BLaER1 (cell line): ENCODE data around the gene PIP4P1.

Source experiments
- H3K27ac ChIP-seq: shearing (Covaris generic); formaldehyde crosslinking; 2 replicates; pipeline ENCODE4 v1.8.1; 2022
- H3K27me3 ChIP-seq: shearing (Covaris generic); formaldehyde crosslinking; 2 replicates; pipeline ENCODE4 v1.8.1; 2022
- H3K36me3 ChIP-seq: shearing (Covaris generic); formaldehyde crosslinking; 2 replicates; pipeline ENCODE4 v1.8.1; 2022
- H3K4me1 ChIP-seq: shearing (Covaris generic); formaldehyde crosslinking; 2 replicates; pipeline ENCODE4 v1.8.1; 2022
- H3K4me2 ChIP-seq: shearing (Covaris generic); formaldehyde crosslinking; 2 replicates; pipeline ENCODE4 v1.8.1; 2022
- H3K4me3 ChIP-seq: shearing (Covaris generic); formaldehyde crosslinking; 2 replicates; pipeline ENCODE4 v1.8.1; 2022
- H3K9ac ChIP-seq: shearing (Covaris generic); formaldehyde crosslinking; 2 replicates; pipeline ENCODE4 v1.8.1; 2022
- H3K9me3 ChIP-seq: shearing (Covaris generic); formaldehyde crosslinking; 2 replicates; pipeline ENCODE4 v1.8.1; 2022
- H4K20me1 ChIP-seq: shearing (Covaris generic); formaldehyde crosslinking; 2 replicates; pipeline ENCODE4 v1.8.1; 2022
- Cebpa-rat ChIP-seq: shearing (Covaris generic); IDR thresholded peaks from 2 replicates; pipeline ENCODE4 v1.8.1; 2022

PIP4P1 gene

DNA sequence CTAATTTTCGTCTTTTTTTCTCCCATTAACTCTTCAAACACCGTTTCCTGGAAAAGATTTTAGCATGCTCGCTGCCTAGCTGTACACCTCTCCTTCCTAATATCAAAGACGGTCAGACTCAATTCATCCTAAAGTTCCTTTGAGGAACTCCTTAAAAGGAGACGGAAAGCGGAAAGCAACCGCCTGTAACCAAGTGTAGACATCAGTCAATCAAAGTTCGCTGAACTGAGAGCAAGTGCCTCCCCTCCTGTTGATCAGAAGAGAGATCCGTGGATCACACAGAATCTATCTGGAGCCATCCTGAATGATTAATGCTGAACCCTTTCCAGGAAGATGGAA is 47.5 kb downstream of the PIP4P1 start:
- Histone ChIP-seq H3K9me3 (no peaks in the 10 kb centered on the region), H4K20me1 (peaks cover 2% of the 10 kb centered on the region; the same call in 1 of the 2 replicates), H3K4me1 (peaks cover 68% of the 10 kb centered on the region), H3K36me3 (peaks cover 6% of the 10 kb centered on the region; the same call in 1 of the 2 replicates), H3K27me3 (no peaks in the 10 kb centered on the region), H3K4me3 (peak overlapping the region; percentile 82), H3K4me2 (peak overlapping the region; percentile 90), H3K27ac (peak overlapping the region; percentile 87), H3K9ac (peak overlapping the region; percentile 90)
- TF ChIP-seq Cebpa-rat, result no peak

DNA sequence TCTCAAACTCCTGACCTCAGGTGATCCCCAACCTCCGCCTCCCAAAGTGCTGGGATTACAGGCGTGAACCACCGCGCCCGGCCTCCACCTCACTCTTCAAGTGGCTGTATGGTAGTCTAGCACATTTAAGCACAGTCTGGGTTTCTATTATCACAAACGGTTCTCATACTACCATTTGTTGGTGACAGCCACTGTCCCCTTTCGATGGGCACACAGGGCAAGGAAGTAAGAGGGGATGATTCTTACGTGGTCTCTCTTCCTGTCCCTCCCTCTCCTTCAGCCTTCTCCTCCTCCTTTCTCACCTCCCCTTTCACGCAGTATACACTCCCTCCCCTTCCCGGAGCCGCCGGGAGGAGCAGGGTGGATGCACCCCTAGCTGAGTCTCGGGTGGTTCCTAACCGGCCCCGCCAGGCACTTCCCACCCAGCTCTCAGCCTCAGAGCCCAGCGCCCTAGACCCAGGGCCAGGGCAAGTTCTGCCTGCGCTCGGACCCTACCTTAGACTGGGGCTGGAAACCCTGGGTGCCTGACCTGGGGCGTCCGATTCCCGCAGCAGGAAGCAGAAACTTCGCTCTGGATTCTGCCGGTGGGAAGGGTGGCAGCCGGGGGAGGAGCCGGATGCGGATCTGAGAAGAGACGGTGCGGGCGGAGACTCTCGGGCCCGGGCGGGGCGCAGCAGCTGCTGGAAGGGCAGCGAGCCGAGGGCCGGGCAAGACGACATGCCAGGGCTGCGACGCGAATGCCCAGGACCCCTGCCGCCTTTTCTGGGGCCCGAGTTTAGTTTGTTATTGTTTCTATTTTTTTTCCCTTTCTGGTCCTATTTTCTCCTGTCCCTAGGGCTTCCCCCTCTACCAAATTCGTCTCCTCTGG is 48.1 kb downstream of the PIP4P1 start, which contains the start of gene TEP1:
Gene TEP1, minus strand, starts transcription at position 626 of the 868 bp plus-strand sequence. CDS start 5,062 bp downstream, outside the sequence.
- Histone ChIP-seq H3K4me1 (peaks cover 62% of the 10 kb centered on the region), H3K27me3 (no peaks in the 10 kb centered on the region), H3K4me3 (peak within 1 kb of the TSS; percentile 82), H3K27ac (peak within 1 kb of the TSS; percentile 87), H3K9me3 (no peaks in the 10 kb centered on the region), H3K36me3 (peaks cover 12% of the 10 kb centered on the region), H3K9ac (peak within 1 kb of the TSS; percentile 90), H4K20me1 (peaks cover 8% of the 10 kb centered on the region; the same call in 1 of the 2 replicates), H3K4me2 (peak within 1 kb of the TSS; percentile 90)
- no peak for TF ChIP-seq Cebpa-rat

DNA sequence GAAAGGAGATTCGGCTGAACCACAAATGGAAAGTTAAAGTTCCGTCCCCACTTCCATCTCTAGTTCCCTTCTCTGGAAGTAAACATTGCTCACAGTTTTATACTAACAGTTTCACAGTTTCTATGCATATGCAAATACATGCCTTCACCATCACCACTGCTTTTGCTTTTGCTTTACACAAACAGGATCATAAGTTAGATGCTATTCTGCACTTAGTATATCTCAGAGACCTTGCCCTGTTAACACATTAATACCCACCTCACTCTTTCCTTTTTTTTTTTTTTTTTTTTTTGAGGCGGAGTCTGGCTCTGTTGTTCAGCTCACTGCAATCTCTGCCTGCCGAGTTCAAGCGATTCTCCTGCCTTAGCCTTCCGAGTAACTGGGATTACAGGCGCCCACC is 48.8 kb downstream of the PIP4P1 start:
- Histone ChIP-seq H3K36me3 (peaks cover 19% of the 10 kb centered on the region), H3K27me3 (no peaks in the 10 kb centered on the region), H3K9me3 (no peaks in the 10 kb centered on the region), H4K20me1 (peaks cover 15% of the 10 kb centered on the region; the same call in 1 of the 2 replicates), H3K27ac (peak overlapping the region; percentile 87), H3K4me3 (peak overlapping the region; percentile 82), H3K4me2 (peak overlapping the region; percentile 90), H3K4me1 (peaks cover 55% of the 10 kb centered on the region), H3K9ac (peak overlapping the region; percentile 90)
- no peak for TF ChIP-seq Cebpa-rat

DNA sequence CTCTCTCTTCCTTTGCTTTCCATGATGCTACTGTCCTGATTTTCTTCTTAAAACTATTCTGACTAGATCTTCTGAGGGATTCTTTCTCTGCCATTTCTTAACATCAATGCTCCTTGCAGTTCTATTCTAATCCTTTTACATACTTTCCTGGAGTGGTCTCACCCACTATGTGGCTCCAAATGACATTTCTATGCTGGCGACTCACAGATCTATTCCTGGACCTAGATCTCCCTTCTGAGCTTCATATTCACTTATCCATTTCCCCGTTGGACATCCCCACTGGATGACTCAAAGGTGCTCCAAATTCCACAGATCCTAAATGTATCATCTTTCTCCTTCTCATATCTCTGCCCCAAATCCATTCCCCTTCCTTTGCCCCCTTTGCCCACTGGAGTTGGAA is 52.0 kb downstream of the PIP4P1 start:
- Histone ChIP-seq H3K27ac (no peak overlapping the region), H3K36me3 (peaks cover 51% of the 10 kb centered on the region), H3K4me2 (no peak overlapping the region), H3K27me3 (no peaks in the 10 kb centered on the region), H3K4me3 (no peak overlapping the region), H4K20me1 (peaks cover 36% of the 10 kb centered on the region; the same call in 1 of the 2 replicates), H3K9ac (no peak overlapping the region), H3K4me1 (peaks cover 23% of the 10 kb centered on the region), H3K9me3 (no peaks in the 10 kb centered on the region)
- no peak for TF ChIP-seq Cebpa-rat
